ENCODE results near the gene LGALS7B. TPM values are rescaled to one million over a fixed set of nuclear protein-coding genes. Genes with fewer than 3 reads are reported as not detected.

Gene LGALS7B
- total and polyA plus RNA-seq, 2 donors (not counting 1 experiment from before 2014, with no cell fraction given), result not detected

- no peaks in the 10 kb centered on the region for H4K20me1 ChIP-seq (ENCODE audit: control insufficient read depth, insufficient read depth, low read length, poor library complexity, severe bottlenecking)
- H3K4me1 ChIP-seq (ENCODE audit: control insufficient read depth in 2 of 2, insufficient read depth in 2 of 2, low read length in 2 of 2), result peaks cover 6 to 15% of the 10 kb centered on the region in 2 donors
- no peaks in the 10 kb centered on the region for H3K36me3 ChIP-seq (replicated peaks in 1 of 2; ENCODE audit: control extremely low read depth in 1 of 2, control insufficient read depth in 1 of 2, extremely low read depth in 1 of 2, insufficient read depth in 2 of 2, low read length in 1 of 2)
- Mint-ChIP-seq H3K4me3 (no peak overlapping the region), H3K9me3 (ENCODE audit: insufficient read depth) (no peaks in the 10 kb centered on the region), H3K27me3 (no peaks in the 10 kb centered on the region), H3K27ac (no peak overlapping the region), H3K4me1 (peaks cover 20% of the 10 kb centered on the region)
- no peaks in the 10 kb centered on the region for H3K27me3 ChIP-seq (replicated peaks in 1 of 4; ENCODE audit: control extremely low read depth in 1 of 4, control insufficient read depth in 3 of 4, insufficient read depth in 4 of 4, low read length in 3 of 4)
- intact Hi-C loops (cut with micrococcal nuclease), result loop anchor here (5.0 kb wide), 2 partner anchors 33 to 102 kb away; no protein-coding TSS in a partner anchor
- H3K79me2 ChIP-seq (ENCODE audit: control insufficient read depth, insufficient read depth, low read length), result no peaks in the 10 kb centered on the region
- no peak overlapping the region for H3K9ac ChIP-seq (ENCODE audit: low read length)
- ChIA-PET CTCF (no interaction called here), POLR2A (interaction anchor here (0.7 kb wide), 1 partner anchor 56 kb away, joined by 5 read pairs; no protein-coding TSS in a partner anchor)
- H3K4me2 ChIP-seq (replicated peaks; ENCODE audit: low read depth, low read length, poor library complexity, severe bottlenecking), result no peak overlapping the region
- no peak overlapping the region for H3K27ac ChIP-seq (ENCODE audit: low read length in 2 of 2)
- H3K9me3 ChIP-seq (ENCODE audit: control extremely low read depth in 1 of 3, control insufficient read depth in 2 of 3, insufficient read depth in 1 of 3, low read length in 2 of 3), result peaks cover 0 to 5% (median 0%) of the 10 kb centered on the region in 3 donors
- ATAC-seq (ENCODE audit: low read depth) (no peak), DNase-seq (no peak)
- no CpG with 5 or more reads among the region's 2 CpGs for WGBS (ENCODE audit: insufficient coverage)
- TF ChIP-seq CTCF (IDR thresholded peaks at IDR 0.05) (no peak), EZH2 (IDR thresholded peaks at IDR 0.05; ENCODE audit: borderline replicate concordance, insufficient read depth, low read depth, low read length, poor library complexity, severe bottlenecking) (no peak)
- H2AFZ ChIP-seq (ENCODE audit: insufficient read depth, low read depth, low read length, poor library complexity, severe bottlenecking), result no peak overlapping the region
- no peak overlapping the region for H3K4me3 ChIP-seq (ENCODE audit: control extremely low read depth in 1 of 5, extremely low read depth in 1 of 5, insufficient read depth in 1 of 5, low read depth in 2 of 5, low read length in 4 of 5)
Observed at GRCh38 chr19:38765214-38765613, 23.8 kb upstream of the LGALS7B start.

GRCh38 chr19:38766276-38767047 is 22.5 kb upstream of the LGALS7B start:
- no peak overlapping the region for H3K27ac ChIP-seq (ENCODE audit: low read length in 2 of 2)
- CTCF ChIA-PET, result interaction anchor here (1.2 to 1.6 kb wide), 2 partner anchors 119 to 164 kb away, joined by 3 to 4 read pairs; partner anchors contain the start of genes MRPS12 and SARS2
- no peaks in the 10 kb centered on the region for H3K79me2 ChIP-seq (ENCODE audit: control insufficient read depth, insufficient read depth, low read length)
- H3K4me2 ChIP-seq (replicated peaks; ENCODE audit: low read depth, low read length, poor library complexity, severe bottlenecking), result no peak overlapping the region
- H4K20me1 ChIP-seq (ENCODE audit: control insufficient read depth, insufficient read depth, low read length, poor library complexity, severe bottlenecking), result no peaks in the 10 kb centered on the region
- H3K27ac Mint-ChIP-seq, result no peak overlapping the region
- H3K36me3 ChIP-seq (replicated peaks in 1 of 2; ENCODE audit: control extremely low read depth in 1 of 2, control insufficient read depth in 1 of 2, extremely low read depth in 1 of 2, insufficient read depth in 2 of 2, low read length in 1 of 2), result no peaks in the 10 kb centered on the region
- no peak overlapping the region for H3K4me3 ChIP-seq (ENCODE audit: control extremely low read depth in 1 of 5, extremely low read depth in 1 of 5, insufficient read depth in 1 of 5, low read depth in 2 of 5, low read length in 4 of 5)
- TF ChIP-seq CTCF (IDR thresholded peaks at IDR 0.05) (no peak), EZH2 (IDR thresholded peaks at IDR 0.05; ENCODE audit: borderline replicate concordance, insufficient read depth, low read depth, low read length, poor library complexity, severe bottlenecking) (no peak)
- WGBS (ENCODE audit: insufficient coverage), result 100% methylated on average over 2 of the region's 10 CpGs
- H3K4me1 ChIP-seq (ENCODE audit: control insufficient read depth in 2 of 2, insufficient read depth in 2 of 2, low read length in 2 of 2), result peaks cover 6 to 15% of the 10 kb centered on the region in 2 donors
- H3K27me3 Mint-ChIP-seq, result no peaks in the 10 kb centered on the region
- POLR2A ChIA-PET, result no interaction called here
- no peak overlapping the region for H3K9ac ChIP-seq (ENCODE audit: low read length)
- H3K9me3 Mint-ChIP-seq (ENCODE audit: insufficient read depth), result no peaks in the 10 kb centered on the region
- H3K27me3 ChIP-seq (replicated peaks in 1 of 4; ENCODE audit: control extremely low read depth in 1 of 4, control insufficient read depth in 3 of 4, insufficient read depth in 4 of 4, low read length in 3 of 4), result no peaks in the 10 kb centered on the region
- intact Hi-C loops (cut with micrococcal nuclease), result loop anchor here (5.0 kb wide), 2 partner anchors 34 to 101 kb away; no protein-coding TSS in a partner anchor
- H3K9me3 ChIP-seq (ENCODE audit: control extremely low read depth in 1 of 3, control insufficient read depth in 2 of 3, insufficient read depth in 1 of 3, low read length in 2 of 3), result peaks cover 0 to 5% (median 0%) of the 10 kb centered on the region in 3 donors
- H3K4me3 Mint-ChIP-seq, result no peak overlapping the region
- DNase-seq (no peak), ATAC-seq (ENCODE audit: low read depth) (no peak)
- H3K4me1 Mint-ChIP-seq, result peaks cover 19% of the 10 kb centered on the region
- no peak overlapping the region for H2AFZ ChIP-seq (ENCODE audit: insufficient read depth, low read depth, low read length, poor library complexity, severe bottlenecking)

Data from B cell (primary cell).